Posterior vena cava (tissue), 2 donors: ENCODE data around the gene MBOAT1. TPM values are rescaled to one million over a fixed set of nuclear protein-coding genes. Genes with fewer than 3 reads are reported as not detected.

Experiments used
- DNase-seq: peaks from one replicate; pipeline ENCODE4 v3.0.0-alpha.2; 2020; ENCODE audit warnings: low spot score
- intact Hi-C, 2 donors: fragments of 100-400 bp; cut with DNase I; formaldehyde crosslinking; loops; one replicate each; pipeline versions ENCODE4 v1.14.1 to v1.14.2; 2022 to 2023
- total RNA-seq, 2 donors: library from RNA; stranded (reverse); fragmentation: NEBNext Ultra II Directional; extraction: Animal tissue kit (Norgen Biotek cat#: 25700); gene quantifications; one replicate each; pipeline ENCODE4 v1.2.1, GENCODE V29; 2021
- donor health status: DM: yes; HTN: yes; CAD: no.
- donor health status: DM: yes; HTN: yes; CAD: no.

MBOAT1 gene
- total RNA-seq, 2 donors from 2014 or later, result 6.1 to 8.7 TPM

DNA sequence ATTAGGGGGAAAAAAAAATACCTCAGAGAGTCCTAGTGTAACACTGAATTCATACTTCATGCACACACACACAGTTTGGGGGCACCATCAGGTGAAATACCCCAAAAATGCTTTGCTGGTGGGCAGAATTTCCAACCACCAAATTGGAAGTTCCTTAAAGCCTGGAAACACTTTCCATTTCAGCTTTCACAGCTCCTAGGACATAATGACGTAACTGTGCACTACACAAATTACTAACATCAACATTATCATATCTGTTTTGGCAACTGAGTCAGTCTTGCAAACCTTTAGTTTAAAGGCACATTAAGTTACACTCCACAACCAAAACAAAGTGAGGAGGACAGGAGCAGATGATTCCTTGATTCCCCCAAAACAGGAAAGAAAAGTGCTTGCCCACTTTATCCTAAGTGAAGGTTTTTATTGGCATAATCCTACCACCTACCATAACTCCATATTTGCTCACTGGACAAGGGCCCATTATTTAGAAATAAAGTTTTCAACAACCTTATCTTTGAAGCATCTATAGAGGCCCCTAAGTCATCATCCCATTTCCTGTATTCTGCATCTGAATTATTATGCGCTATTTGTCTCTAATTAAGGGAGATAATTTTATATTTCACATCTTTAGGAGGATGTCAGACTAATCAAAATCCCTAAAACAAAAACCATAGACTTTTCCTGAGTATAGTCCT, 3.4 kb downstream of the MBOAT1 start:
- intact Hi-C loops, result no loop called here
- no peak for DNase-seq

GRCh38 chr6:20207088-20207418, 5.2 kb downstream of the MBOAT1 start:
- DNase-seq, result no peak
- intact Hi-C loops, result no loop called here

- no peak for DNase-seq
- intact Hi-C loops, result no loop called here
These were observed 6.5 kb downstream of the MBOAT1 start for GRCh38 chr6:20205722-20206161.

GRCh38 chr6:20204512-20204894, 7.8 kb downstream of the MBOAT1 start:
- DNase-seq, result no peak
- intact Hi-C loops, result no loop called here

DNA sequence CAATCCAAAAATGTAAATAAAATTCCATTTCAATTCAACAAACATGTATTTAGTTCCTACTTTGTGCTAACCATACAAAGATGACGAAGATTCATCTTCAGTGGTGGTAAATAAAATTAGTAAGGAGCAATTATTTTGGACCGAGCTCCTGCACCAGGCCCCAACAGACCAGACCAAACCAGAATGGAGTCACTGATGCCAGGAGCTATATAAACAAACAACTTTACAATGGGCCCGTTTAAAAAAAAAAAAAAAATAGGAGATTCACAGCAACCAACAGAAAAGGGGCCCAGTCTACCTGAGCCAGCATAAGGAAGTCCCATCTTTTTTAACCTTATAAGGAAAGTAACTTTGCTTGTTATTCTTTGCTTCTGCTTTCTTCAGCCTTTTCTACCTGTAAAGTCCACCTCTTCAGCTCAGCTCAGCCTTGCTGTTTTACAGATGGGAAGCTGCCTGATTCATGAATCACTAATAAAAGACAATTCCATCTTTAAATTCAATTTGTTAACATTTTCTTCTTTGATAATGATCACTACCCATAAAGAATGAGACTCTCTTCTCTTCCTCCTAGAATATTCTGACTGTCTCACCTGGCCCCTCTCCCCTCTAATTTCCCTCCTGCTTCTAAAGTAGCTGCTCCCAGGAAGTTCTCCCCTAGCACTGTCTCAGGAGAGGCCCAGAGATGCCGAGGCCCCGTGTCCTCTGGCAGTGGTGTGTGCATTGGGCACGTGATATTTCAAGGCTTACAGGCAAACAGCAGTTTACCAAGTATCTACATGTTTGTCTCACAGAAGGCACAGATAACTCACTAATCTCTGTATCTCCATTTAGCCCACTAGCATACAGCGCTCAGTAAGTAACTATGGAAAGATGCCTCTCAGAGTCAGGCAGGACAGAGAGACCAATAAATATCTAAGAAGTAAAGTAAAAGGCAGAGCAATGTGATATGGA, 8.4 kb downstream of the MBOAT1 start:
- DNase-seq, result no peak
- intact Hi-C loops, result no loop called here

DNA sequence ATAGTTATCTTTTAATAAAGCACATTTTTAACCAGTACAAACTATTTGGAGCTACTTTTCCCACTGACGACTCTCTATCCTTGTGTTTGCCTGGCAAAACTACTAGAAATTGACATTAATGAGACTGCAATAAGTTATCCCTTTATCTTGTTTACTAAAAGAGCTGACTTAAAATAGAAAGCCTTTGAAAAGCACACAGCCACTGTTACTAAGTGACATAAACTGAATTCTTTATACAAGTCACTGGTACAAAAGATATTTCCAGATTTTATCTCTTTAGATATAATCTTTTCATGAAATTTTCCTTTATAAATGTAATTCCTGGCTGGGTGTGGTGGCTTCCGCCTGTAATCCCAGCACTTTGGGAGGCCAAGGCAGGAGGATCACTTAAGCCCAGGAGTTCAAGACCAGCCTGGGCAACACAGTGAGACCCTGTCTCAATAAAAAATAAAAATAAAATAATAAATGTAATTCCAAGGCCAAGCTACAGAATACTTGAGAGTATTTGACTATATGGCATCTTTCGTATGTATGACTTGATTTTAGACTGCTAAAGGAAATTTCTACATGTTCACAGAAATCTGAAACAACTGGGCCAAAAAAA, 9.5 kb downstream of the MBOAT1 start:
- no peak for DNase-seq
- intact Hi-C loops, result no loop called here

GRCh38 chr6:20202324-20202658, 10.0 kb downstream of the MBOAT1 start:
- intact Hi-C loops, result no loop called here

GRCh38 chr6:20200761-20201630, 11.3 kb downstream of the MBOAT1 start:
- intact Hi-C loops, result no loop called here
- DNase-seq, result no peak

More at GRCh38 chr6:20202324-20202658, 10.0 kb downstream of the MBOAT1 start:
- no peak for DNase-seq

- no peak for DNase-seq
- intact Hi-C loops, result no loop called here
These were observed 13.5 kb downstream of the MBOAT1 start for GRCh38 chr6:20198775-20199174.

DNA sequence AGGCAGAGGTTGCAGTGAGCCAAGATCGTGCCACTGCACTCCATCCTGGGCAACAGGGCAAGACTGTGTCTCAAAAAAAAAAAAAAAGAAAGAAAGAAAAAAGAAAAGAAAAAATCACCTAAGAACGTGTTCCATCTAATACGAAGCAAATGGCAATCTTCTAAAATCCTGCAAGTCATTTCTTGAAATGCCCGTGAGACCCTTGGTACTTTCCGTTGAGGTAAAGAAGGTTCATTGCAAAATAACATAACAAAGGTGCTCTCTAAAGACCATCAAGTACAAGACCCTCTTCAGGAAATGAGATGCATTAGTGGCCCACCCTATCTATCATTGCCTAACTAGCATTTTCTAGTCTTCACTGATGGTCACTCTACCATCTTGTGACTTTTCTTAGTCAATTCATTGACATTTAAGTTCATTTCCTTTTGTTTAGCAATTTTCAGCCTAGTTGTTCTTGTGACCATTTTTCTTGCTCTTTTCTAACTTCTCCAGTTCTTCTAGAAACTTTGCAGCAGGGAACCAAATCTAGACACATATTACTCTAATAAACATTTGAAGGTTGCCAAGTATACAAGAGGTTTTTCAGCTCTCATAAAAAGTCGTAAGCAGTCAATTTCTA, 14.0 kb downstream of the MBOAT1 start:
- DNase-seq, result no peak
- intact Hi-C loops, result no loop called here

GRCh38 chr6:20197251-20197650, 15.0 kb downstream of the MBOAT1 start:
- intact Hi-C loops, result no loop called here
- no peak for DNase-seq

- intact Hi-C loops, result no loop called here
- no peak for DNase-seq
These were observed 19.6 kb downstream of the MBOAT1 start for GRCh38 chr6:20192625-20193024.

DNA sequence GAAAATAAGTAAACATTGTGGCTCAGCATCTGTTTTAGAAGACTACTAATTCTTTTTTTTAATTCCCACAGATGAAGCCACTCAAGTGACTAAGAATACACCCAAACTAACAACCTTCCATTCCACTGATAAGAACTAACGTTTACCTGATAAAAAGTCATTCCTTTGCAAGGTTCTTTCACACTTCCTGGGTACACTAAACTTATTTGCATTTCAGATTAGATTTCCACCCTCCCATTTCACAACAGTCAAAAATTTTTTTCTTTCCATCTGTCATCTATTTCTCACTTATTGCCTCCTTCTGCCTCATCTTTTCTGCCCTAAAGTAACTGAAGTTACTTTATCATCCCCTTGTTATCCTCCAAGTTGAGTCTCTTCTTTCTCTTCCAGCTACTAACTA, 20.3 kb downstream of the MBOAT1 start:
- no peak for DNase-seq
- intact Hi-C loops, result no loop called here

DNA sequence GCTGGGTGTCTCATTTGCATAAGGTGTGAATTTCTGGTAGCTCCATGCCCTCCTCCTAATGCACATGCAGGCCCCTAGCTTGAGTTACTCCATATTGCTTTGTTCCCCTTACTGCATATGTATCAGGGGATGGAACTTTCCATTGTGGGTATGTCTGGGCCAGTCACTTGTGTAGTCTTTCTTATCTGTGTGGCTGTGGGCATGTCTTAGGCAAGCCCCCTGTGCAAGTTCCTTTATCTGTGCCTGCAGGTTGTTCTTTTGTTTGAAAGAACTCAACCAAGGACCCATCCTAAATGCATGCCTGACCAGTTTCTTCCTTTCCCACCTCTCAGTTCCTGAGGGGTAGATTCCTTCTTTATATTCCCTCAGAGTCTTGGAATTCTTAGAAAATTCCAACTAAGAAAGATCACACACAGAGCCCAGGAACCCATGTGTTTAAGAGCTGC, 23.6 kb downstream of the MBOAT1 start:
- intact Hi-C loops, result no loop called here
- no peak for DNase-seq

- intact Hi-C loops, result no loop called here
These were observed 25.3 kb downstream of the MBOAT1 start for GRCh38 chr6:20186981-20187380.

GRCh38 chr6:20183706-20184105, 28.6 kb downstream of the MBOAT1 start:
- intact Hi-C loops, result loop anchor here in 1 of 2 donors (5.0 kb wide), 1 partner anchor 281 kb away; no protein-coding TSS in a partner anchor
- no peak for DNase-seq

More at GRCh38 chr6:20186981-20187380, 25.3 kb downstream of the MBOAT1 start:
- no peak for DNase-seq

GRCh38 chr6:20182926-20183521, 29.2 kb downstream of the MBOAT1 start:
- intact Hi-C loops, result loop anchor here in 1 of 2 donors (1.0 to 5.0 kb wide), 3 partner anchors 35 to 281 kb away; no protein-coding TSS in a partner anchor
- DNase-seq, result no peak

DNA sequence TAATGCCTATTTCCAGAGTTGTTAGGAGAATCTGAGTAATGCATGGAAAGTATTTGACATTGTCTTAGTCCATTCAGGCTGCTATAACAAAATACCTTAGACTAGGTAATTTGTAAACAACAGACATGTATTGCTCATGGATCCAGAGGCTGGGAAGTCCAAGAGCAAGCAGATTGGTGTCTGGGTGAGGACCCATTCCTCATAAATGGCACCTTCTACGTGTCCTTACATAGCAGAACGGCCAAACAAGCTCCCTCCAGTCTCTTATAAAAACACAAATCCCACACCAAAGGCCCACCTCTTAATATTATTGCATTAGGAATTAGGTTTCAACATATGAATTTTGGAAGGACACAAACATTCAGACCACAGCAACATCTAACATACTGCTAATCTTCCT, 30.2 kb downstream of the MBOAT1 start:
- no peak for DNase-seq
- intact Hi-C loops, result loop anchor here in 1 of 2 donors (1.0 to 5.0 kb wide), 3 partner anchors 34 to 280 kb away; no protein-coding TSS in a partner anchor
